Stimulated activated CD4-positive, alpha-beta T cell treated with anti-CD3 and anti-CD28 coated beads, Interleukin-4, amount 100 ng/mL, for 1 hour (primary cell): ENCODE data around the gene MYOF.
"Not testable (repeated sequence)": the region's sequence is repeated elsewhere in the genome, so short reads cannot be mapped to it uniquely, and the experiment has no call there.

Source experiments
- DNase-seq: peaks from one replicate; pipeline ENCODE4 v3.0.0-alpha.2; 2020

Gene MYOF

DNA sequence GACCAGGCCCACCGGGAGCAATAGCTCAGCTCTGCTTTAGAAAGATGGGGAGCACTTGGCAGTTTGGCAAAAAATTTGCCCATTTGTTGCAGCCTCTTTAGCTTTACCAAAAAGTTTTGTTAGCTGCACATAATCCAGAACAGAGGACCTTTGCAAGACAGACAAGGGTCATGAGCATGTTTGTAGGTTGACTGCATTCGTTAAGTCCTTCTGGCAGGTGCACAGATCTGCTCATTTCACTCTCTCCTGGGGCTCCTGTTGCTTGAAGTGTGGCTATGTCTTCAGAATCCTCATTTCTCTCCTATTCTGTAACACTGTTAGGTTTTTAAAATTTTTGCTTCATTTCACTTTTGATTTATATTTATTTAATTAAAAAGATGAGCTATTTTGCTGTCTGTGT is 96.8 kb downstream of the MYOF start:
- DNase-seq = no peak

DNA sequence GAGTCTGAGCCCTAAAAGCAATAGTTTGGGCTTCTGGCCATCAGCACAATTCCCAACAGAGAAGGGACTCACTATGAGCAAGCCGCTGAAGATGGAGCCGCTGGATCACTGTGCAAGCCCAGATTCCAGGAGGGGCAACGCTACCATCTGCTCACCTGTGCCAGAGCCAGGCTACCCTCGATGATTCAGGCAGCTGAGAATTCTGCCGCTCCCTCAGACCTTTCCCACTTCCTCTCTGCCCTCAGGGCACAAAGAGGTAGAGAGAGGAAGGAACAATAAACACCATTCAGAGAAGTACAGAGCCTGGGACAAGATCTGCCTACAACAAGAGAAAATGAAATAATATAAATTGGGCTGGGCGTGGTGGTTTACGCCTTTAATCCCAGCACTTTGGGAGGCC is 98.1 kb downstream of the MYOF start:
- DNase-seq = no peak

DNA sequence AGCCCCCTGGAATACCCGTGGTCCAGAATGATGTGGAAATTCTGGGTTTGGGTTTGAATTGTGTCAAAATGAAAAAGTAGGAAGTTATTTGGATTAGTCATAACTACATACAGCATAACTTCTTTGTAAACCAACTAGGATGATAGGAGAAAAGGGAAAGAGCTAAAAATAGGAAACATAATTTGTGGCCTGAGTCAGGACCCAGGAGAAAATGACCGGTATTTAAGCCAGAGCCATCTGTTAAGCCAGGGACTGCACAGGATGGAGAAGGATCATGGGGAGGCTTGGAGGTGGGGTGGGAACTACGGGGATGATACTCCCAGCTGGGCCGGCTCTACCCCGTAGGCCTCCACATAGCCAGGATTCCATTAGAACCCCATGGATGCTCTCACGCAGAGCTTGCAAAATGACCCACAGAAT is 98.6 kb downstream of the MYOF start:
- DNase-seq = no peak

DNA sequence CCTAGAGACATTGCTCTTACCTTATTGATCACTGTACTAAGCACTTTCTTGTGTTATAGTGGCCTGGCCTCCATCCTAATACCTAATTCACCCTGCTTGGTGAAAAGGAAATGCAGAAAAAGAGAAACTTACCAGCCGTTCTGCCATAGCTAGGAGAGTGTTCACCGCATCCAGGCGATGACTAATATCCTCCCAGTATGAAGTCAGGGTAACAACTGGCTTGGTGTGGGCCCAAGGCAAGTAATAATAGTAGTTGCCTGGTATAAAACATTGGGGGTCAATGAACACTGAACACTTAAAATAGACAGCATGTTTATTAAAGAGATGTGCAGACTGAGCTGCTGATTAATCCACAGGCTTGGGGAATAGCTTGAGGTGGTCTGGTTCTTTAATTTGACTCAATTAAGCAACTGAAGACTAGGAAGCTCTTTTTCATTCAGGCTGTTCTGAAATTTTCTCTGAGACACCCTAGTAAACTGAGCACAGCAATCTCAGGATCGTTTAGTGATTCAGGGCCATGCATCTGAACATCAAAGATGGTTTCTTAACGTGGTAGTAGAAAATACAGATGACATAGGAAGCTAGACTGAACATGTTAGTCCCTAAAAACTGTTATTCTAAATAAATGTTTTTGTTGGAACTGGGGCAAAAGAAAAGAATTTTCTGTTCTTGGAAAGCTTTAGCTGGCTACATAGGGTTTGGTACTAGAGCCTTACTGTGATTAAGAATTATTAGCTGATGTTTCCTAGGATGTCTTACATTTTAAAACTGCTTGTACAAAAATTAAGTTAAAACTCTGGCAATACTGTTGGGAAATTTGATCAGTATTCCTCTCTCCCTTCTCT is 102.2 kb downstream of the MYOF start:
- DNase-seq = peak; percentile 15

DNA sequence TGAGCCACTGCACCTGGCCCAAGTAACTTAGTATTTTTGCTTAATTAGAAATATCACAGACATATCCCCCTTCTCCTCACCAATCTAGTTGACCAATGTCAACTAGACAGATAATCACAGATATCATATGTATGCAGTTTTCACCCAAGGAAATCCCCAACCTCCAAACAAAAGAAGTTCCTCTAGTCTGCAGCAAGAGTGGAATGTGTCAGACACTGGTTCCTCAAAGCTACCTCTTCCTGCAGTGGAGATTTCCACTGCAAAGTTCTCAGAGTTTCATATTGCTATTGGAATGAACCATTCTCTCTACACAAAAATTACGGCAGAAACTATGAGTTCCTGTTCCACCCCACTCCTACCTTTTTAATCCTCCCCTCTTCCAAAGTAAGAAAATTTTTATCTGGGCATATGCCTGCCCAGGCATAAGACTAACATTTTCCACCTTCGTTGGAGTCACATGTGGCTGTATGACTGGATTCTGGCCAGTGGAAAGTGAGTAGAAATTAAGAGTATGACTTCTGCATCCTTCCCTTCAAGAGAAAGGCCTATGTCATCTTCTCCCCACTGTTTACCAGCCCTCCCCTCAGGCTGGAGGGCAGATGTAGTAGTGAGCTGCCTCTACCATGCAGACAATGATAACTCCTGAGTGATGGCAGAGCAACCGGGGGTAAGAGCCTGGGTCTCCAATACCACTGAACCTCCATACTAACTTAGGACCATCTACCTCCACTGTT is 103.0 kb downstream of the MYOF start:
- DNase-seq = no peak

DNA sequence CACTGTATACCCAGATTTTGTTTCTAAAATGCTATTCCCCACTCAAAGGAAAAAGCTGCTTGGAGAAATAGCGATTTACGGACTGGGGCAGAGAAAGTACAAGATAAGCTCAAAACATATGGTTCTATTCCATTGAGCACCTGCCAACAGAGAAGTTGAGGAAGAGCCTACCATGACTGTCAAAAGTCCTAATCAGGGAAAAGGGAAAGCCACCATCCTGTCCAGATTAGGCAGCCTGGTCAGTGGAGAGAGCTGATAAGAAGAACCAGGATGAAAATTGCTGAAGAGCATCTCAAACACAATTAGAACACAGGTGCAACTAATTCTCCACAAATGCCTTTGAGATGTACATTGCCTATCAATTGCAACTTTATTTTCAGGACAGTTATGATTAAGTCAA is 104.1 kb downstream of the MYOF start:
- DNase-seq = no peak

DNA sequence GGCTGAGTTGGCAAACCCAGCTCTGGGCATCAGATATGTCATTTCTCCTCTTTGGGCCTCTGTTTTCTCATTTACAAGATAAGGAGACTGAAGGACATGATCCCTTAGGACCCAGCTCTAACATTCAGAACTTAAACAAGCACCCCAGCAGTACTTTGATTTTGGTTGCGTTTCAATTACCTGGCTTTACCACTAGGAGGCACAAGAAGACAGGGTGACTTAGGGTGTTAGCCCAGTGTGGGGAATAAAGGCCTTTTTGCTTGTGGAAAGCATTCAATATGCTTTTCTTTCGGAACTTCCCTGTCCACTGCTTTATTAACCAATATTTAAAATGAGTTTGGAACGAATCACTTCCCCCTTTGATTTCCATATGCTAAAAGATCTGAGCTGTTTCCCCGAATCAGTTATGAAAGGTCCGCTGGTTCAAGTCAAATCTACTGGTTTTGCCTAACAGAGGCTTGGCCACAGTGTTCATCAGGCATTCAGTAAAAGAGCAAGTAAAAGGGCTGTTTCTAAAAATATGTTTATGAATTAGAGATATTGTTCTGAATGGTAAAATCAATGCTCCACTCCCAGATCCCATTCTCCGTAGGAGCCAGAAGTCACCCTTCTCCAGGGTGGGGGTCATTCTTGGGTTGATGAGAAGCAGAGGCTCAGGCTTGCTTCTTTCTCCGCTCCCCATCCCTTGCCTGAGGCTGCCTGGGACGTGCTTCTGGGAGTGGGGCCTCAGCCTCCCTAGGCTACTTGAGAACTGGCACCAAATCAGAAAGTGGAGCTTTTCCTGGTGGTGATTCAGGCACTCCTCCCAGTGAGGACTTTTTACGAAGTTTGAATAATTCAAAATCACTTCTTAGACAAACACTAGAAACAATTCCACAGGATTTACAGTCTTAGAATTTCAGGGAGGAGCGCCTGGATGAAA is 105.5 kb downstream of the MYOF start:
- DNase-seq = no peak

DNA sequence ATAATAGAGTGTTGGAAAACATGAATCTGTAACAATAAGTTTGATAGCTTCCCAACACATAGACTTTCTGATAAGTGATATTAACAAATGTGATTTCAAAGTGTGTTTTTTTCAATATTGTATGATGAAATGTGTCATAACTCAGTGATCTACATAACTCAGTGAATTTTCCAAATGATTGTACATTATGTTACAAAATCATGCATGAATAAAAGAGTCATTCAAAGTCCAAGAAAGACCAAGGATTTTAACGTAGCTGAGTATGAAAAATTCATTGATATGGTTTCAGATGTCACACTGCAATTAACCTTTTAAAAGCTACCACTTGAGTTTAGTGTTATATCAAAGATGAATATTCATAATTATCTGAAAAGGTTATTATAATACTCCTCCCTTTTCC is 111.2 kb downstream of the MYOF start:
- no peak for DNase-seq

DNA sequence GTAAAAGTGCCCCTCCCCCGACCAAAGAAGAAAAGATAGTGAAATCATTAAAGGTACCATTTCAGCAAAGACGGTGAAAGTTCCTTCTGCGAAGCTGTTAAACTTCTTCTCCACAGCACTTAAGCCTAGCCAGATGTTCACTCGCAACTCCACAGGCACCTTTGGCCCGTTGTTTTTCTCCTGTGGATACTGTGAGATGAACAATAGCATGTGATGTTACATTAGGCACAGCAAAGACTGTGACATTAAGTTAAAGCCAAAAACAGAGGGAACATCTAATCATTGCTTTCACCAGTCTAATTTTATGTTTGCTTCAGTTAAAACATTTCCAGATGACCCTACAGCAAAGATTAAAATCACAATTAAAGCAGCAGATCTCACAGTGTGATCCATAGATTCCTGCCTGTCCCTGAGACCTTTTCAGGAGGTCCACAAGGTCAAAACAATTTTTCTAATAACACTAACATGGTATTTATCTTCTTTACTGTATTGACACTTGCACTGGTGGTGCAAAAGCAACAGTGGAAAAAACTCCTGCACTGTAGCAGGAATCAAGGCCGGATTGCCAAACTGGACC is 112.5 kb downstream of the MYOF start:
- no peak for DNase-seq

DNA sequence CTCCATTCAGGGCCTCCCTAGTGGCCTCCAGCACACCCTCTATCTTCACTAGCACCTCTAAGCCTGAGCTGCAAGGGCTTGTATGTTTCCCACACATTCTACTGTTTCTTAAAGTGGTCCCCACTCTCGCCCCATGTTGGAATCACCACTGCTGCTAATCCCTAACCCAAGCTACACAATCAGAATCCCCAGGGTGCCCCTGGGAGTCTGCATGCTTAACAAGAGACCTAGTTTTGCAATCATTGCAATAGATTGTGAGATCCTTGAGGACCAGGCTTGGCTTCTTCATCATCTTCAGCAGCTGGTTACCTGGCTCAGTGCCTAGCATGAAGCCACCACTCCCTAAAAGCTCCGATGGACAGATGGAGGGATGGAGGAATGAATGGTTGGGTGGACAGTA is 113.9 kb downstream of the MYOF start:
- DNase-seq = no peak

DNA sequence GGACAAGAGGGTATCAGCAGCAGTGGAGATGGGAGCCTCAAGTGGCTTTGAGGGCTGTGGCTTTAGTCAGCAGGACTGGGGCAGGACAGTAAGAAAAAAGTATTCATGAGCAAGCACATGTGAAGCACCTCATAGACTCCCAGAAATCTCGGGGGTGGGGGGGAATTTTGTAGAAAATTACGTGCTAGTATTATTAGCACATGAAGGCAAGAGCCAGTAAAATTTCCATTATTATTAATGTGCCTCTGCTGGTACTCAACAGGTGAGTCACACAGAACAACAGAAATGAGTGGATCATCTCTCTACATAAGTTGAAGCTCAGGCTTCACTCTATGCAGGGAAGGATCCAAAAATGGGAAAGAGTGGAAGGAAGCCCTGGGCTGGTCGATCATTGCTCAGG is 114.5 kb downstream of the MYOF start:
- no peak for DNase-seq

DNA sequence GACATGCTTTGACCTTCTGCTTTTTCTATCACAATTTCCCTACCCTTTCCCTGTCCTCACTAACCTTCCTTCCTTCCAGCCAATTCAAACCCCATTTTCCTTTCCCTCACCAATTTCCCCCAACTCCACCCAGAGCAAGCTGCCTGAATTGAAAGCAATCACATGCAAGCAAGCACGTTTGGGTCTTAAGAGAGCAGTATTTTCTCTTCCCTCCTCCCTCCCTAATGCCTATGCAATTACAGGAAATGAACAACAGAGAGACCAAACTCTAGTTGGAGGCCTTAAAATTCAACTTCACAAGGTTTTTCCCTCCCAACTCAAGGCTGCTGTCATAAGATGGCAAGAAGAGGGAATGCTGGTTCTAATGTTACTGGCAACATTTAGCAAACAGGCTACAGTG is 117.2 kb downstream of the MYOF start:
- DNase-seq = no peak

DNA sequence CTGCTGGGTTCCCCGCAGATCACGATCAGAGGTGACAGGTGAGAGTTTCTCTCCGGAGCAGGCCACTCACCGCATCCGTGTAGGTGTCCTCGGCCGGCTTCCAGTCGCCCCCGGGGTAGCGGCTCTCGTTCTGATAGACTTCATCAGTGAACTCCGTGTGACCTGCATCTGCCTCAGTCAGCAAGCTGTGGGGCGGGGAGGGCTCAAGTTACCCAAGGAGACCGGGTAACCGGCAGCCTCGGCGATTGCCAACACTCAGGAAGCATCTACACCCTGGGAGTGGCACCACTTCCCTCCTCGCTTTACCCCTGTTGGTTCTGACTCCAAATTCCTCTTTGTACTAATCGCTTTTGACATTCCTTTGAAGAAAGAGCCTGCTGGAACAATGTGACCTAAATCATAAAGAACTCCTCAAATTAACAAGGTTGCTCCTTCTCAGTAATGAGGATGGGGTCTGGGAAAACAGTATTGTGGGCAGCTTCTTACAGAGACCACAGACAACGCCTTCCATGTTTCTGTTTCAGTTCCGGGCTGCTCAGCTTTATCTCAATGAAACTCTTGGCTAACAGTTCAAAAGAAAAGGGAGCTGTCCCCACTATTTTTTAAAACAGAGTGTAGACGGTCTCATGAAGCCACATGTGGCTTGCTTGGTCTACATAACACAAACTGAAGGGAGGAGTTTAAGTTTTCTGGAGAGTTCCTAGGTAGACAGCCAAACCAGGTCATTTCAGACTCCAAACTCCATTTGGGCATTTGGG is 118.1 kb downstream of the MYOF start:
- no peak for DNase-seq

DNA sequence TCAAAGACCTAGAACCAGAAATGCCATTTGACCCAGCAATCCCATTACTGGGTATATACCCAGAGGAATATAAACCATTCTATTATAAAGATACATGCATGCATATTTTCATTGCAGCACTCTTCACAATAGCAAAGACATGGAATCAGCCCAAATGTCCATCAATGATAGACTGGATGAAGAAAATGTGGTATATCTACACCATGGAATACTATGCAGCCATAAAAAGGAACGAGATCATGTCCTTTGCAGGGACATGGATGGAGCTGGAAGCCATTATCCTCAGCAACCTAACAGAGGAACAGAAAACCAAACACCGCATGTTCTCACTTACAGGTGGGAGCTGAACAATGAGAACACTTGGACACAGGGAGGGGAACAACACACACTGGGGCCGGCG is 123.7 kb downstream of the MYOF start:
- not testable (repeated sequence) for DNase-seq

DNA sequence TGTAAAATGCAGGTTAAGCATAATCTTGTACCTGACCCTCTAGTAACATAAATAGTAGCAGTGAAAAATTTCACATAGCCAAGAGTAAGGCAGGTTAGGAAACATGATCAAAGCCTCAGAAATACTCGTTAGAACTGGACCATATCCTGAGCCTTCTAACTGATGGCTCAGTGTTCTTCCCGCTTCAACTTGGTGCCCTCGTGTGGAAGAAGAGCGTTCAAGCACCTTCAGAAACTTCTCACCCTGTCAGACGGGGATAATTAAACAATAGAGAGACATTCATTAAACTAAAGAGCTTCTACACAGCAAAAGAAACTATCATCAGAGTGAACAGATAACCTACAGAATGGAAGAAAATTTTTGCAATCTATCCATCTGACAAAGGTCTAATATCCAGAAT is 124.5 kb downstream of the MYOF start:
- DNase-seq = no peak

DNA sequence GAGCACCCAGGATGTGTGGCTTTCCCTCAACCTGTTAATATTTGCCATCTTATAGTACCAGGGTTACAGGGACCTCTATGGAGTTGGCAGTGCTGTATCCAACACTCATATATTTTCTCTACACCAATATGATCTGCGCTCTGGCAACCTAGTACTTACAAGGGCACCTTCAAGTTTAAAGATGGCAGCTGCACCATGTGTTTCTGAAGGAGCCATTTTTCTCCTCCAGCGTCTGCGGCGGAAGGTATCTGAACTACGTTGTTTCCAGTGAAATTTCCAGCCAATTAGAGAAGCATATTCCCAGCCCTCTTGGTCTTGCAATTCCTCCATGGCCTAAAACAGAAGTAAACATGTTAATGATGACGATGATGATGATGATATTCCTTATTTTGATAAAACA is 125.6 kb downstream of the MYOF start:
- no peak for DNase-seq

DNA sequence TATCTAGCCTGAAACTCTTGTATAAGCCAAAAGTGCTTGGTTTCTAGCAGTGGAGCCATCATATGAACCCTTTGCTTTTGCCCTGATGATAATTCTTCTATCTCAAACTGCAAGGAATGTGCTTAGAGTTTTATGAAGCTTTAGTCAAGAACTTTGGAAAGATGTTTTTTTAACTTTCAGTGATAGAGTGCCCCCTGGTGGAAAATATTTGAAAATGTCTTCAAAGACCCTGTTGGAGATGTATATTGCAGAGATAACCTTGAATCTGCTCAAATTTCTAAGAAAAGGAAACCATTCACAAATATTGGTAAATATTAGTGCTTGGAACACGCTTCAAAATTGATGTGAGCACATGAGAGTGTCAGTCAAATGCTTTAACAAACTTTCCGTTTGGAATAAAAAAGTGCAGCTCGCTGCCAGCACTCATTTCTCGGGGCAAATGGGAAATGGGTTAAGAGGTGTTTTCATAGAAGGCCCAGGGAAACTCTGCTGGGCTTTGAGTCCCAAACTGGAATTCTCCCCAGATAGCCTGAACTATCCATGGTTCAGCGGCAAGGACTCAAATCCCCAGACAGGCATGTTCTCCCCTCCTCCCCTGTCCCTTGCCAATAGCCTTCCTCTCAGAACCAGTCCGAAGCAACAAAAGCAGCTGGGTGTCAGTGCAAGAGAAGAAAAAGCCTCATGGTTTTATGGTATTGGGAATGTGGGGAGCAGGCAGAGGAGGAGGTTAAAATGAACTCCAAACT is 129.3 kb downstream of the MYOF start:
- DNase-seq = no peak

DNA sequence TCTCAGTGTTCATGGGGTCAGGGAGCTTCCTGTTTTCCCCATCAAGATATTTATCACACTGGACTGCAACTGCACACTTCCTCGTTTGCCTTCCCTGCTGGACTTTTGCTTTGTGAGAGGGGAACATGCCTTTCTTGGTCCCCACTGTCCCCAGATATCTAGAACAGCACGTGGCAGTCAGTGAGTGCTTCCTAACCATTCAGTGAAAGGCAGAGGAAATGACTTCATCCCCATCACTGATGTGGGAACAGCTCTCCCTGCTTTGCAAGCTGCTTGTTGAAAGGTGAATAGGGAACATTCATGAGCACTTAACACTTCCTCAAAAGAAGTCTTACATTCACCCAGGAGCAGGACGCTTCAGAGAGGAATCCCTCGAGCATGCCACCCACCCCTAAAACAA is 135.4 kb downstream of the MYOF start:
- no peak for DNase-seq

DNA sequence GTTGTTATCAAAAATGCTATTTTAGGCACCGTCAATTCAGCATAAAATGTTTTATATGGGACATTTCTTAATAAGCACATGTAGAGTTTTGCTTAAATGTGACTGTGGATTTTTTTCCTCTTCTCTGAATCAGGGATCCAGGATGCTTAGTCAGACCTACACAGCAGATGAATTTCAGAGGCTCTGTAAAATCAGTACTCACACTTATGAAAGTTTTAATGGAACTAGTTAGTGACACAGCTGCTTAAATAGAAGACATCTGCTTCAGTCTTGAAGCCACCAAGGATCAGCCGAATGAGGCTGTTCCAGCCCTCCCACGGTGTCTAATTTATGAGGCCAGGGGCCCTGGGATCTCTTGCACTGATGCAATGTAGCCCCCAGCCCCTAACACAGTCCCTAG is 136.0 kb downstream of the MYOF start:
- no peak for DNase-seq

DNA sequence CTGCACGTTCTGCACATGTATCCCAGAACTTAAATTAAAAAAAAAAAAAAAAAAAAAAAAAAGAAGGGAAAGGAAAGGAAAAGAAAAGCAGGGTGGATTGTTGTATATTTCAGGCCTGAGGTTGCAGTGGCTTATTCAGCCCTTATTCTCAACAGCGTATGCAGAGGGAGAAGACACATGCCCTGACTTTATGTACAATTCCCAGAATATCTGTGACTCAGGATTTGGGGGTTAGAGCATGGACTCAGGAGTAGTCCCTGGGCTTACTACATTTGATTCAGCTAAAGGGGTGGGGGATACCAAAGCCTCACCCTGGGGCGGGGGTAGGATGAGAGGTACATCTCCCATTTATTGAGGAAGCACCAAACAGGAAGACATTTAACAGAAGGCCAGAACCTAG is 137.4 kb downstream of the MYOF start:
- DNase-seq = no peak

DNA sequence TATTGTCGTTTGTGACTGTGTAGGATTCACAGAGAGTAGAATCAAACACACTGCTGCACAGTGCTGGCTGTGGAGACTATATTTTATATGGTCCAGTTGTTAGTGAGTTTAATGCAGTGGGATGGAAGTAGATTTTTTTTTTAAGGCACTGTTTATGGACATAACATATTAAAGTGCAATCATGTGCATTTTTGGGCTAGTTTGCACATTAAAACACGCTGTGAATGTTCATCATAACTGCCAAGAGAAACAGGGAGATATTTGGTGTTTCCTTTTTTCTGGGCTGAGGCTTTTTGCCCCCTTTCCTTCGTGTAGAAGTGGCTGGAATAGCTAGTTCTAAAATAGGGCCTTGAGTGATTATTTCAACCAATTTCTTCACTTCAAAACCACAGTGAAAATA is 139.2 kb downstream of the MYOF start:
- no peak for DNase-seq

DNA sequence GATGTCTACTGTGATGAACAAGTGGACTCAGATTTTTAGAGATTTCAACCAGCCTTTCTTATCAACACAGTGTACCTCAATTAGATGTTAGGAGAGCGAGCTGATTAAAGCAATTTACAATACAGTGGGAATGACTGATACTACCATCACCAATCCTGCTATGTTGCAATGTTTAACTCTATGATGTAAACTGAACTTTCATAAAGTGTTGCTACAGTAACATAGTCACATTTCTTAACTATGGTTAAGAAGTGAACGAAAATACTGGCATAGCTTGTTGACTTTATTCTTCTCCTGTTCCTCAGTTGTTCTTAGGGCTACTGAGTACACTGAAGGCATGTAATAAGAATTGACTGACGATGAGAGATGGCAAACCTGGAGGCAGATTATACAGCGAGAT is 139.8 kb downstream of the MYOF start:
- DNase-seq = no peak
